PC-9 (cell line): ENCODE measurements around the gene AATF.

Source experiments
- EZH2 ChIP-seq: fragments of 200-600 bp; sonication (generic); IDR thresholded peaks from 2 replicates; pipeline ENCODE4 v1.8.0; 2017; ENCODE audit warnings: antibody characterized with exemption, low read depth
- TF ChIP-seq, protein P1 (sequence below): fragments of 200-600 bp; sonication (generic); conservative IDR thresholded peaks from 2 replicates; pipeline ENCODE4 v1.6.1; 2017; ENCODE audit warnings: mixed run types, antibody characterized with exemption, mild to moderate bottlenecking, moderate library complexity

DNA sequence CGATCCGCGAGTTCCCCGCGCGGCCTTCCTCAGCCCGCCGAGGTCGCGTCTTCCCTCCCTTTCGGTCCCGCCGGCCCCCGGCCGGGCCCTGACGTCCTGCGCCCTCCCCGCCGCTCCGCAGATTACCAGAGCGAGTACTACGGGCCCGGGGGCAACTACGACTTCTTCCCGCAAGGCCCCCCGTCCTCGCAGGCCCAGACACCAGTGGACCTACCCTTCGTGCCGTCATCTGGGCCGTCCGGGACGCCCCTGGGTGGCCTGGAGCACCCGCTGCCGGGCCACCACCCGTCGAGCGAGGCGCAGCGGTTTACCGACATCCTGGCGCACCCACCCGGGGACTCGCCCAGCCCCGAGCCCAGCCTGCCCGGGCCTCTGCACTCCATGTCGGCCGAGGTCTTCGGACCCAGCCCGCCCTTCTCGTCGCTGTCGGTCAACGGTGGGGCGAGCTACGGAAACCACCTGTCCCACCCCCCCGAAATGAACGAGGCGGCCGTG lies 6.1 kb upstream of the AATF start:
- TF ChIP-seq, protein P1, sequence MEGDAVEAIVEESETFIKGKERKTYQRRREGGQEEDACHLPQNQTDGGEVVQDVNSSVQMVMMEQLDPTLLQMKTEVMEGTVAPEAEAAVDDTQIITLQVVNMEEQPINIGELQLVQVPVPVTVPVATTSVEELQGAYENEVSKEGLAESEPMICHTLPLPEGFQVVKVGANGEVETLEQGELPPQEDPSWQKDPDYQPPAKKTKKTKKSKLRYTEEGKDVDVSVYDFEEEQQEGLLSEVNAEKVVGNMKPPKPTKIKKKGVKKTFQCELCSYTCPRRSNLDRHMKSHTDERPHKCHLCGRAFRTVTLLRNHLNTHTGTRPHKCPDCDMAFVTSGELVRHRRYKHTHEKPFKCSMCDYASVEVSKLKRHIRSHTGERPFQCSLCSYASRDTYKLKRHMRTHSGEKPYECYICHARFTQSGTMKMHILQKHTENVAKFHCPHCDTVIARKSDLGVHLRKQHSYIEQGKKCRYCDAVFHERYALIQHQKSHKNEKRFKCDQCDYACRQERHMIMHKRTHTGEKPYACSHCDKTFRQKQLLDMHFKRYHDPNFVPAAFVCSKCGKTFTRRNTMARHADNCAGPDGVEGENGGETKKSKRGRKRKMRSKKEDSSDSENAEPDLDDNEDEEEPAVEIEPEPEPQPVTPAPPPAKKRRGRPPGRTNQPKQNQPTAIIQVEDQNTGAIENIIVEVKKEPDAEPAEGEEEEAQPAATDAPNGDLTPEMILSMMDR: no peak
- TF ChIP-seq EZH2: no peak
